K562 (cell line): ENCODE data around the gene TMC6.

Experiments used
- ADNP ChIP-seq: fragments of 200-800 bp; sonication (Bioruptor generic); IDR thresholded peaks from 2 replicates; pipeline ENCODE4 v1.6.1; 2016; ENCODE audit warnings: missing genetic modification characterization, missing compliant biosample characterization
- ATF7 ChIP-seq: fragments of 450-650 bp; IDR thresholded peaks from 2 replicates; pipeline ENCODE4 v1.7.1; 2014; ENCODE audit warnings: mild to moderate bottlenecking, moderate library complexity
- CBX3 ChIP-seq, 2 experiments: IDR thresholded peaks; 1 replicate in 1 of 2; 2 replicates in 1 of 2; pipeline ENCODE4 v1.6.1; 2012; ENCODE audit warnings: inconsistent platforms in 2 of 2, low read length in 2 of 2, borderline replicate concordance in 1 of 2, control low read depth in 1 of 2
- FOXK2 ChIP-seq, 2 experiments: fragments of 450-650 bp; IDR thresholded peaks in 1 of 2; conservative IDR thresholded peaks in 1 of 2; 2 replicates each; pipeline ENCODE4 v1.6.1; 2016; ENCODE audit warnings: low read depth in 2 of 2, mild to moderate bottlenecking in 1 of 2
- NELFE ChIP-seq: IDR thresholded peaks from 2 replicates; pipeline ENCODE4 v1.6.1; 2011; ENCODE audit warnings: mild to moderate bottlenecking; ENCODE audit not compliant: insufficient read depth, insufficient read length
- ZC3H11A ChIP-seq: IDR thresholded peaks from 2 replicates; pipeline ENCODE4 v1.6.1; 2012; ENCODE audit warnings: low read depth, low read length, improper control_type of control experiment
- TF ChIP-seq, protein P1 (sequence below), 3 experiments: IDR thresholded peaks in 2 of 3; conservative IDR thresholded peaks in 1 of 3; 2 replicates each; pipeline ENCODE4 v1.5.1; 2011 to 2012; ENCODE audit warnings: low read length in 3 of 3, mild to moderate bottlenecking in 3 of 3, control low read depth in 2 of 3, improper control_type of control experiment in 1 of 3, inconsistent platforms in 1 of 3, low read depth in 1 of 3, mixed read lengths in 1 of 3, moderate library complexity in 1 of 3; ENCODE audit not compliant: insufficient read depth in 2 of 3
- TF ChIP-seq, protein P2 (sequence below): fragments of 450-650 bp; IDR thresholded peaks from 2 replicates; pipeline ENCODE4 v1.7.0; 2016; ENCODE audit warnings: borderline replicate concordance
- TF ChIP-seq, protein P3 (sequence below): sonication (generic); formaldehyde crosslinking; IDR thresholded peaks from 2 replicates; pipeline ENCODE4 v1.8.0; 2023; ENCODE audit warnings: missing genetic modification reagents, mild to moderate bottlenecking, borderline replicate concordance

DNA sequence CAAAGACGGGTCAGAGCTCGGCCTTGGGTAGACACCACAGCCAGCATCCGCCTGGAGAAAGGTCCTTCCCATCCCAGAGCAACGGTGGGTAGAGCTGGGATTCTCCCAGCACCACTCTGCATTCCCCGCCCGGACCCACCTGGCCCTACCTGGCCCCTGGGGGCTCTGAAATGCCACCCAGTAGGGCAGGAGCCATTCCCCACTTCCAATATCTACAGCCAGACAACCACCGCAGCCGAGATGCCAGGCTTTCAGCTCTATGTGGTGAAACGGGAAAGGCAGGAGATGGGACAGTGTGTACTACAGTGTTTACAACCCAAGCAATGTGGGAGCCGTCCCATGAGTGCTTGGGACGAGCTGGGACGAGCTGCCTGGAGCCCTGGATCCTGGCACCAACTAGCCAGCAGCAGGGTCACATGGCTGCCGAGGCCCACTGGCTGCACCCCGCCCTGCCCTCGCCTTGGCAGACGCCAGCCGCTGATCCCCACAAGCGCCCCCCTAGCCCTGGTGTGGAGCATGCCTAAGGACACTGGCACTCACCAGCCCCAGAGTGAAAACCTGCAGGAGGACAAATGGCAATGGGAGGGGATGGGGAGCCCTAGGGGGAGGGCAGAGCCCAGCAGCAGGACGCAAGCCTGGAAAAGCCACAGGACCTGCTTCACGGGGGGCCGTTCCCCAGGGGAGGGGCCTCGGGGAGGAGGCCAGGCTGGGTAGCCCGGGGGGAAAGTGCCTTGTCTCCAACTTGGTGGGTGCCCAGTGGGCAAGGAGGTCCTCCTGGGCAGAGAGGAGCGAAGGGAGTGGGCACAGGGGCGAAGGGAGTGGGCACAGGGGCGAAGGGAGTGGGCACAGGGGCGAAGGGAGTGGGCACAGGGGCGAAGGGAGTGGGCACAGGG is 13.5 kb downstream of the TMC6 start:
- TF ChIP-seq, protein P1, sequence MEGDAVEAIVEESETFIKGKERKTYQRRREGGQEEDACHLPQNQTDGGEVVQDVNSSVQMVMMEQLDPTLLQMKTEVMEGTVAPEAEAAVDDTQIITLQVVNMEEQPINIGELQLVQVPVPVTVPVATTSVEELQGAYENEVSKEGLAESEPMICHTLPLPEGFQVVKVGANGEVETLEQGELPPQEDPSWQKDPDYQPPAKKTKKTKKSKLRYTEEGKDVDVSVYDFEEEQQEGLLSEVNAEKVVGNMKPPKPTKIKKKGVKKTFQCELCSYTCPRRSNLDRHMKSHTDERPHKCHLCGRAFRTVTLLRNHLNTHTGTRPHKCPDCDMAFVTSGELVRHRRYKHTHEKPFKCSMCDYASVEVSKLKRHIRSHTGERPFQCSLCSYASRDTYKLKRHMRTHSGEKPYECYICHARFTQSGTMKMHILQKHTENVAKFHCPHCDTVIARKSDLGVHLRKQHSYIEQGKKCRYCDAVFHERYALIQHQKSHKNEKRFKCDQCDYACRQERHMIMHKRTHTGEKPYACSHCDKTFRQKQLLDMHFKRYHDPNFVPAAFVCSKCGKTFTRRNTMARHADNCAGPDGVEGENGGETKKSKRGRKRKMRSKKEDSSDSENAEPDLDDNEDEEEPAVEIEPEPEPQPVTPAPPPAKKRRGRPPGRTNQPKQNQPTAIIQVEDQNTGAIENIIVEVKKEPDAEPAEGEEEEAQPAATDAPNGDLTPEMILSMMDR (IDR thresholded peaks at IDR 0.05 in 2 of 3, conservative IDR thresholded peaks at IDR 0.05 in 1 of 3; ENCODE audit: insufficient read depth in 2 of 3, low read depth in 1 of 3, low read length in 3 of 3): no peak
- TF ChIP-seq, protein P2, sequence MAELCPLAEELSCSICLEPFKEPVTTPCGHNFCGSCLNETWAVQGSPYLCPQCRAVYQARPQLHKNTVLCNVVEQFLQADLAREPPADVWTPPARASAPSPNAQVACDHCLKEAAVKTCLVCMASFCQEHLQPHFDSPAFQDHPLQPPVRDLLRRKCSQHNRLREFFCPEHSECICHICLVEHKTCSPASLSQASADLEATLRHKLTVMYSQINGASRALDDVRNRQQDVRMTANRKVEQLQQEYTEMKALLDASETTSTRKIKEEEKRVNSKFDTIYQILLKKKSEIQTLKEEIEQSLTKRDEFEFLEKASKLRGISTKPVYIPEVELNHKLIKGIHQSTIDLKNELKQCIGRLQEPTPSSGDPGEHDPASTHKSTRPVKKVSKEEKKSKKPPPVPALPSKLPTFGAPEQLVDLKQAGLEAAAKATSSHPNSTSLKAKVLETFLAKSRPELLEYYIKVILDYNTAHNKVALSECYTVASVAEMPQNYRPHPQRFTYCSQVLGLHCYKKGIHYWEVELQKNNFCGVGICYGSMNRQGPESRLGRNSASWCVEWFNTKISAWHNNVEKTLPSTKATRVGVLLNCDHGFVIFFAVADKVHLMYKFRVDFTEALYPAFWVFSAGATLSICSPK: no peak
- TF ChIP-seq ZC3H11A (no peak), ADNP (tag) (no peak), ATF7 (no peak), FOXK2 (conservative IDR thresholded peaks at IDR 0.05 in 1 of 2, IDR thresholded peaks at IDR 0.05 in 1 of 2; ENCODE audit: low read depth in 2 of 2) (no peak), NELFE (no peak), CBX3 (IDR thresholded peaks at IDR 0.05; ENCODE audit: borderline replicate concordance in 1 of 2, low read length in 2 of 2) (no peak)
- TF ChIP-seq, protein P3, sequence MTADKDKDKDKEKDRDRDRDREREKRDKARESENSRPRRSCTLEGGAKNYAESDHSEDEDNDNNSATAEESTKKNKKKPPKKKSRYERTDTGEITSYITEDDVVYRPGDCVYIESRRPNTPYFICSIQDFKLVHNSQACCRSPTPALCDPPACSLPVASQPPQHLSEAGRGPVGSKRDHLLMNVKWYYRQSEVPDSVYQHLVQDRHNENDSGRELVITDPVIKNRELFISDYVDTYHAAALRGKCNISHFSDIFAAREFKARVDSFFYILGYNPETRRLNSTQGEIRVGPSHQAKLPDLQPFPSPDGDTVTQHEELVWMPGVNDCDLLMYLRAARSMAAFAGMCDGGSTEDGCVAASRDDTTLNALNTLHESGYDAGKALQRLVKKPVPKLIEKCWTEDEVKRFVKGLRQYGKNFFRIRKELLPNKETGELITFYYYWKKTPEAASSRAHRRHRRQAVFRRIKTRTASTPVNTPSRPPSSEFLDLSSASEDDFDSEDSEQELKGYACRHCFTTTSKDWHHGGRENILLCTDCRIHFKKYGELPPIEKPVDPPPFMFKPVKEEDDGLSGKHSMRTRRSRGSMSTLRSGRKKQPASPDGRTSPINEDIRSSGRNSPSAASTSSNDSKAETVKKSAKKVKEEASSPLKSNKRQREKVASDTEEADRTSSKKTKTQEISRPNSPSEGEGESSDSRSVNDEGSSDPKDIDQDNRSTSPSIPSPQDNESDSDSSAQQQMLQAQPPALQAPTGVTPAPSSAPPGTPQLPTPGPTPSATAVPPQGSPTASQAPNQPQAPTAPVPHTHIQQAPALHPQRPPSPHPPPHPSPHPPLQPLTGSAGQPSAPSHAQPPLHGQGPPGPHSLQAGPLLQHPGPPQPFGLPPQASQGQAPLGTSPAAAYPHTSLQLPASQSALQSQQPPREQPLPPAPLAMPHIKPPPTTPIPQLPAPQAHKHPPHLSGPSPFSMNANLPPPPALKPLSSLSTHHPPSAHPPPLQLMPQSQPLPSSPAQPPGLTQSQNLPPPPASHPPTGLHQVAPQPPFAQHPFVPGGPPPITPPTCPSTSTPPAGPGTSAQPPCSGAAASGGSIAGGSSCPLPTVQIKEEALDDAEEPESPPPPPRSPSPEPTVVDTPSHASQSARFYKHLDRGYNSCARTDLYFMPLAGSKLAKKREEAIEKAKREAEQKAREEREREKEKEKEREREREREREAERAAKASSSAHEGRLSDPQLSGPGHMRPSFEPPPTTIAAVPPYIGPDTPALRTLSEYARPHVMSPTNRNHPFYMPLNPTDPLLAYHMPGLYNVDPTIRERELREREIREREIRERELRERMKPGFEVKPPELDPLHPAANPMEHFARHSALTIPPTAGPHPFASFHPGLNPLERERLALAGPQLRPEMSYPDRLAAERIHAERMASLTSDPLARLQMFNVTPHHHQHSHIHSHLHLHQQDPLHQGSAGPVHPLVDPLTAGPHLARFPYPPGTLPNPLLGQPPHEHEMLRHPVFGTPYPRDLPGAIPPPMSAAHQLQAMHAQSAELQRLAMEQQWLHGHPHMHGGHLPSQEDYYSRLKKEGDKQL (CRISPR knock-in tag): no peak
